Kidney (tissue), 14 donors: ENCODE data around the gene COMMD6. TPM values are rescaled to one million over a fixed set of nuclear protein-coding genes. Genes with fewer than 3 reads are reported as not detected.

Source experiments
- DNase-seq, 5 donors: peaks; one replicate each; pipeline ENCODE4 v3.0.0-alpha.2; 2013 to 2020
- FAIRE-seq: peaks from 2 replicates; lab custom pipeline; 2012; peaks lifted over from hg19 to GRCh38; lab: Jason Lieb, UNC
- H3K27ac ChIP-seq, 2 donors: one replicate each; pipeline ENCODE4 v1.7.0; 2013; ENCODE audit warnings: low read depth in 2 of 2, low read length in 2 of 2, inconsistent platforms in 1 of 2
- H3K27me3 ChIP-seq: one replicate; pipeline ENCODE4 v1.7.1; 2013; ENCODE audit warnings: low read length, inconsistent platforms; ENCODE audit not compliant: control insufficient read depth, insufficient read depth
- H3K36me3 ChIP-seq, 3 donors: one replicate each; pipeline versions ENCODE4 v1.7.0 to v1.7.1; 2013; ENCODE audit warnings: low read length in 3 of 3, control low read depth in 1 of 3, inconsistent platforms in 1 of 3; ENCODE audit not compliant: insufficient read depth in 3 of 3, control insufficient read depth in 2 of 3
- H3K4me1 ChIP-seq, 3 donors: one replicate each; pipeline versions ENCODE4 v1.7.0 to v1.7.1; 2013; ENCODE audit warnings: low read length in 3 of 3, inconsistent platforms in 1 of 3, low read depth in 1 of 3; ENCODE audit not compliant: control insufficient read depth in 2 of 3, insufficient read depth in 2 of 3
- H3K4me3 ChIP-seq, 3 donors: one replicate each; pipeline versions ENCODE4 v1.7.0 to v1.8.1; 2013; ENCODE audit warnings: low read length in 3 of 3, control low read depth in 1 of 3, inconsistent platforms in 1 of 3
- H3K9ac ChIP-seq, 3 donors: one replicate each; pipeline versions ENCODE4 v1.7.0 to v1.7.1; 2013; ENCODE audit warnings: low read length in 3 of 3, control low read depth in 1 of 3, inconsistent platforms in 1 of 3
- H3K9me3 ChIP-seq, 3 donors: one replicate each; pipeline versions ENCODE4 v1.7.0 to v1.7.1; 2013; ENCODE audit warnings: low read length in 3 of 3, control low read depth in 1 of 3, inconsistent platforms in 1 of 3; ENCODE audit not compliant: control insufficient read depth in 2 of 3, insufficient read depth in 1 of 3
- intact Hi-C: fragments of 100-400 bp; cut with DNase I; formaldehyde crosslinking; loops from one replicate; pipeline ENCODE4 v1.11.1; 2022
- polyA plus RNA-seq: library from polyadenylated mRNA; stranded (reverse); fragments of 350-450 nt; fragmentation: Illumina TruSeq; extraction: RNeasy Lipid Tissue Mini Kit (QIAGEN cat#74804); gene quantifications from one replicate; pipeline ENCODE4 v1.2.3, GENCODE V29; 2014; ENCODE audit warnings: low read depth, low replicate concordance; ENCODE audit not compliant: insufficient read depth
- total RNA-seq: library from RNA; stranded (reverse); fragmentation: NEBNext Ultra II Directional; extraction: Animal tissue kit (Norgen Biotek cat#: 25700); gene quantifications from one replicate; pipeline ENCODE4 v1.2.1, GENCODE V29; 2021
- TF ChIP-seq, protein P1 (sequence below): IDR thresholded peaks from 3 replicates; pipeline ENCODE4 v1.5.1; 2012; ENCODE audit warnings: mild to moderate bottlenecking, moderate library complexity, borderline replicate concordance; ENCODE audit not compliant: insufficient read depth; ENCODE audit errors: extremely low read depth
- donor health status: control.
- donor health status: control.
- donor health status: control.
- donor health status: control.
- donor health status: control.
- donor health status: DM: yes; HTN: yes; CAD: no.
- donor health status: Normal renal cell carcinoma (clear cell type).

COMMD6 gene
- total and polyA plus RNA-seq, 2 donors from 2014 or later: 148 to 438 TPM

DNA sequence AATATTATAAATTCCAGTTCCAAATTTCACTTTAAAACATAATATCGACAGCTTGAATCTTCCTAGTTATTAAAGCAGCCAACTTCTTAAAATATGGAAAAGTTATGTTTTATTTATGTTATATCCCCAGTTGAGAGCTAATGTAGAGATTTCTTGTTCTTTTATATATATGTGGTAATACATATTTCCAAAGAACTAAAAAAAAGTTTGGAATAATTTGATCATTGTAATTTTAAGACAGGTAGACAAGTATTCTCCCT is 54.9 kb downstream of the COMMD6 start:
- no peak for DNase-seq
- Histone ChIP-seq H3K4me1 (no peaks in the 10 kb centered on the region), H3K9me3 (no peaks in the 10 kb centered on the region), H3K27me3 (no peaks in the 10 kb centered on the region), H3K27ac (peak overlapping the region; percentile 81 to 85), H3K36me3 (no peaks in the 10 kb centered on the region), H3K4me3 (peak overlapping the region; percentile 66 to 82 (median 72)), H3K9ac (peak overlapping the region in 2 of 3 donors; percentile 37 to 76)
- intact Hi-C loops: loop anchor here (10.0 kb wide), 1 partner anchor 108 kb away; no protein-coding TSS in a partner anchor
- FAIRE-seq: peak; percentile 53
- TF ChIP-seq, protein P1, sequence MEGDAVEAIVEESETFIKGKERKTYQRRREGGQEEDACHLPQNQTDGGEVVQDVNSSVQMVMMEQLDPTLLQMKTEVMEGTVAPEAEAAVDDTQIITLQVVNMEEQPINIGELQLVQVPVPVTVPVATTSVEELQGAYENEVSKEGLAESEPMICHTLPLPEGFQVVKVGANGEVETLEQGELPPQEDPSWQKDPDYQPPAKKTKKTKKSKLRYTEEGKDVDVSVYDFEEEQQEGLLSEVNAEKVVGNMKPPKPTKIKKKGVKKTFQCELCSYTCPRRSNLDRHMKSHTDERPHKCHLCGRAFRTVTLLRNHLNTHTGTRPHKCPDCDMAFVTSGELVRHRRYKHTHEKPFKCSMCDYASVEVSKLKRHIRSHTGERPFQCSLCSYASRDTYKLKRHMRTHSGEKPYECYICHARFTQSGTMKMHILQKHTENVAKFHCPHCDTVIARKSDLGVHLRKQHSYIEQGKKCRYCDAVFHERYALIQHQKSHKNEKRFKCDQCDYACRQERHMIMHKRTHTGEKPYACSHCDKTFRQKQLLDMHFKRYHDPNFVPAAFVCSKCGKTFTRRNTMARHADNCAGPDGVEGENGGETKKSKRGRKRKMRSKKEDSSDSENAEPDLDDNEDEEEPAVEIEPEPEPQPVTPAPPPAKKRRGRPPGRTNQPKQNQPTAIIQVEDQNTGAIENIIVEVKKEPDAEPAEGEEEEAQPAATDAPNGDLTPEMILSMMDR: no peak

DNA sequence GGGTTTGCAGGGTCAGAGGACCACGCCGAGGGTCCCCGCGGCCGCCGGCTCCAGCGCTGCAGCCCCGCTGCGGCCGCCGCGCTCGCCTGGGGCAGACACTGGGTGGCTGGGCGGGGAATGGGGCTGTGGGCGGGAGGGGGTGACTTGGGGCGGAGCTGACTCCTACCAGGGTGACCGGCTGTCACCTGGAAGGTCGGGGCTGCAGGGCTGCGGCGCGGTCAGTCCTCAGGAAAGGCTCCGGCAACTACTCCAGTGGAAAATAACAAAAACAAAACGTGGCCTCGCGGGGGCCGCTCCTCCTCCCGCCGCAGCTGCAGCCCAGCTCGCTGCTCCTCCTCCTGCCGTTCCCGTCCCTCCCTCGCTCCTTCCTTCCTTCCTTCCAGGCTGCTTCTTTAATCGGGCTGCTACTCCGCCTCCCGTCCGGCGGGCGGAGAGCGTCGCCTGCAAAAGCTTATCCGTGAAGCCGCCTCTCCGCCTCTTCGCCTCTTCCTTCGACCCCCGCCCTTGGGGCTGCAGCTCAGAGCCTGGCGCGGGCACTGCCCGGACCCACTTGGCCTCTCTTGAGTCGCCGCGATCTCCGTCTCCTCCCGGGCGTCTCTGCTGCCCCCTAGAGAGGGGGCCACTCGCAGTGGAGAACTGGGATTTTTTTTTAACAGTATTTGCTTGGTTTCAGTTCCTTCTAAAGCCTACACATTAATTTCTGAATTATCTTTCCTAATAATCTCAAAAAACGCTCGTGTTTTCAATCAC is 55.4 kb downstream of the COMMD6 start, which contains the start of gene TBC1D4:
Gene TBC1D4, minus strand, starts transcription at position 100 of the 750 bp plus-strand sequence. CDS start 402 bp downstream, outside the sequence.
- Histone ChIP-seq H3K36me3 (no peaks in the 10 kb centered on the region), H3K9me3 (no peaks in the 10 kb centered on the region), H3K27ac (peak within 1 kb of the TSS; percentile 81 to 85), H3K9ac (peak within 1 kb of the TSS; percentile 28 to 76 (median 47)), H3K4me1 (no peaks in the 10 kb centered on the region), H3K4me3 (peak within 1 kb of the TSS; percentile 66 to 82 (median 72)), H3K27me3 (no peaks in the 10 kb centered on the region)
- TF ChIP-seq, protein P1: peak; percentile 72
- FAIRE-seq (no peak), DNase-seq (peak; percentile 93 to 97 (median 96))
- intact Hi-C loops: loop anchor here (10.0 kb wide), 1 partner anchor 107 kb away; no protein-coding TSS in a partner anchor

DNA sequence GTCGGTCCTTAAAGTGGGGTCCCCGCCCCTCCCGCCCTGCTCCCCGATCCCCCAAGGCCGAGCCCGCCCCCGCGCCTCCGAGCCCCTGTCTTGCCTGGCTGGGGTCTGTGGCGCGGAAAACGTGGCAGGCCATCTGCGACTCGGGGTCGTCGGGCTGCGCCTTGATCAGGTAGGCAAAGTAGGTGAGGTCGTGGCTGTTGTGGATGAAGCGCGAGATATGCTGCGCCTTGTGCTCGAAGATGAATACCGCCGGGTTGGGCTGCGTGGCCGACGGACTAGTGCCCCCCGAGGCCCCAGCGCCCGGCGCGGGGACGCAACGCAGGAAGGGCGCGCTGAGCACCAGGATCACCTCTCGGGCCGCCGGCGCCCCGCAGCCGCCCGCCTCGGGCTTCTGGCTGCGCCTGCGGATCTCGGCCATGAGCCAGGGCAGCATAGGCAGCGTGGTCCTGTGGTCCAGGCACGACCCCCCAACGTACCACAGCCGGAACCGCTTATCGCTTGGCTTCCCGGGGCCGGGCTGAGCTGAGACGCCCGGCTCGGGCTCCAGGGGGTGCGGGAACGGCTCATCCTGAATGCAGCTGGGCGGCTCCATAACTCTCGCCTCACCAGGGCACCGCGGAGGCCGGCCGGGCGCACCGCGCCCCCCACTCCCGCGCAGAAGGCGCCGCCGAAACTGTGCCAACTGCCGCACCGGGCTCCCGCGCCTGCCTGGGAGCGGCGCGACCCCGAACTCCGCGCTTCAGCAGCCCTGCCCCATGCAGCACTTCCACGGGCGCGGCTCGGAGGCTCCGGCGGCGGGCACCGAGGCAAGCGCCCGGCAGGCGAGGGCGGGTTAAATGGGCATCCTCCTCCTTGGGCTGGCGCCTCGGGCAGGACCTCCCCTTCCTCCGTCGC is 56.2 kb downstream of the COMMD6 start:
- intact Hi-C loops: loop anchor here (10.0 kb wide), 1 partner anchor 107 kb away; no protein-coding TSS in a partner anchor
- Histone ChIP-seq H3K9me3 (no peaks in the 10 kb centered on the region), H3K4me3 (peak overlapping the region; percentile 60 to 82 (median 72)), H3K9ac (peak overlapping the region in 2 of 3 donors; percentile 28 to 59), H3K27me3 (no peaks in the 10 kb centered on the region), H3K27ac (peak overlapping the region; percentile 78 to 85), H3K36me3 (no peaks in the 10 kb centered on the region), H3K4me1 (no peaks in the 10 kb centered on the region)
- peak; percentile 65 to 86 (median 68) for DNase-seq
- FAIRE-seq: no peak
- TF ChIP-seq, protein P1: no peak
